Activated T-cell treated with anti-CD3 and anti-CD28 coated beads, Interleukin-2, amount 50 U/mL, for 72 hours (primary cell): ENCODE measurements around the gene DLL1. TPM values are rescaled to one million over a fixed set of nuclear protein-coding genes. Genes with fewer than 3 reads are reported as not detected.

Experiments
- ATAC-seq, 2 donors: fragments of 150-1000 bp; cut with Tn5 transposase; replicated peaks in 1 of 2; 2 replicates each; pipeline ENCODE4 v1.10.0; 2021; ENCODE audit warnings: moderate library complexity in 2 of 2, mild to moderate bottlenecking in 1 of 2
- DNase-seq, 2 donors: peaks; one replicate each; pipeline ENCODE4 v3.0.0; 2021 to 2022; ENCODE audit warnings: mixed read lengths in 1 of 2
- H3K27ac Mint-ChIP-seq: one replicate; pipeline ENCODE4 v1.8.0; 2022; ENCODE audit warnings: mild to moderate bottlenecking, moderate library complexity, mixed read lengths
- H3K27me3 Mint-ChIP-seq: one replicate; pipeline ENCODE4 v1.8.0; 2022; ENCODE audit warnings: low read depth, mixed read lengths
- H3K36me3 Mint-ChIP-seq, 2 donors: one replicate each; pipeline ENCODE4 v1.8.0; 2022; ENCODE audit warnings: mixed read lengths in 2 of 2, mild to moderate bottlenecking in 1 of 2; ENCODE audit not compliant: insufficient read depth in 2 of 2
- H3K4me1 Mint-ChIP-seq: one replicate; pipeline ENCODE4 v1.8.0; 2022; ENCODE audit warnings: low read depth, mixed read lengths
- H3K4me3 Mint-ChIP-seq, 2 donors: one replicate each; pipeline ENCODE4 v1.8.0; 2022; ENCODE audit warnings: mild to moderate bottlenecking in 2 of 2, mixed read lengths in 2 of 2, moderate library complexity in 2 of 2
- H3K9me3 Mint-ChIP-seq, 2 donors: one replicate each; pipeline ENCODE4 v1.8.0; 2022; ENCODE audit warnings: mixed read lengths in 2 of 2
- total RNA-seq, 2 donors: library from RNA; stranded (reverse); gene quantifications; one replicate each; pipeline ENCODE4 v1.2.3, GENCODE V29; 2022

Gene DLL1
- total RNA-seq, 2 donors from 2014 or later = 1.7 to 2.3 TPM

- Mint-ChIP-seq H3K36me3 (no peaks in the 10 kb centered on the region), H3K4me1 (no peaks in the 10 kb centered on the region)
- ATAC-seq = no peak
Measured at GRCh38 chr6:170244721-170245474, 46.0 kb downstream of the DLL1 start.

DNA sequence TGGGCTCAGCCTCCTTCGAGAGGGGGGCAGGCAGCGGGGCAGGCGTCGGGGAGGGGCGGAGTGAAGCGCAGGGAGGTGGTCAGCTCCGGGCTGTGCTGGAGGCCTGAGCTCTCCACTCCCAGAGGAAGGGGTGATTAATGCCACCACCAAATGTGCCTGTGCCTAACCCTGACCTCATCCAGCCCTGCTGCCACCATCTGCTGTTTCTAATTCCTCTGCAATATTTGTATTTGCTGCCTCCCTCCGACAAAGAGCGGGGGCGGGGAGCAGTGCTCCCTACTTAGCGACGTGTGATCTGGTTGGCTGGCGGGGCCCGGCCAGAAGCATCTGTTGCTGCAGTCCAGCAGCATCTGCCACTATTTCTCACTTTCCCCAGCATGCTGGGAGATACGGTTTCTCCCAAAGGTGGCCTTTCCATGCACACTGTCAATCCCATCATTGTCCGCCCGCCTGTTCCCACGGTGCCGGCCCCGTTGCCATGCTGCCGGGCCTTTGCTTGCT lies 47.0 kb downstream of the DLL1 start:
- H3K4me1 Mint-ChIP-seq = no peaks in the 10 kb centered on the region
- H3K36me3 Mint-ChIP-seq = no peaks in the 10 kb centered on the region
- no peak overlapping the region for H3K4me3 Mint-ChIP-seq
- no peak overlapping the region for H3K27ac Mint-ChIP-seq
- no peak for ATAC-seq
- no peak for DNase-seq
- peaks cover 8% of the 10 kb centered on the region for H3K27me3 Mint-ChIP-seq
- H3K9me3 Mint-ChIP-seq = no peaks in the 10 kb centered on the region

More at GRCh38 chr6:170244721-170245474, 46.0 kb downstream of the DLL1 start:
- no peak for DNase-seq
- peaks cover 3% of the 10 kb centered on the region for H3K27me3 Mint-ChIP-seq
- no peaks in the 10 kb centered on the region for H3K9me3 Mint-ChIP-seq
- H3K4me3 Mint-ChIP-seq = no peak overlapping the region
- H3K27ac Mint-ChIP-seq = no peak overlapping the region

DNA sequence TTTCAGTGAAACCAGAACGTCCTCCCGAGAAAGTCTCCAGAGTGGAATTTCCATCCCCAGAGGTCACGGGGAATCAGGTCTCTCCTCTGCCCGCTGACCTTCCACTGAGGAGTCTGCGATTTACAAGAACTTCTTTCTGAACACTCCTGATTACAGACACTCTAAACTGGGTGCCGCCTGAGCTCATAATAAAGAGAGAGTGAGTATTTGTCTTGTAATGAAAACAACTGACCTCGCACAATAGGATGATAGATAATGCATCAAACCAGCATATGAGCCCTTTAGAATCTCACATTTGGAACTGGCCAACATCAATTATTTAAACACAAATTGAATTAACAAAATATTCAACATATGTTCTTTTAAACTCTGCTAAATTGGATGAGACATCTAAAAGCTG lies 47.5 kb downstream of the DLL1 start:
- Mint-ChIP-seq H3K27me3 (peaks cover 8% of the 10 kb centered on the region), H3K4me3 (no peak overlapping the region), H3K27ac (no peak overlapping the region), H3K9me3 (no peaks in the 10 kb centered on the region), H3K36me3 (no peaks in the 10 kb centered on the region), H3K4me1 (no peaks in the 10 kb centered on the region)
- ATAC-seq = no peak
- no peak for DNase-seq

DNA sequence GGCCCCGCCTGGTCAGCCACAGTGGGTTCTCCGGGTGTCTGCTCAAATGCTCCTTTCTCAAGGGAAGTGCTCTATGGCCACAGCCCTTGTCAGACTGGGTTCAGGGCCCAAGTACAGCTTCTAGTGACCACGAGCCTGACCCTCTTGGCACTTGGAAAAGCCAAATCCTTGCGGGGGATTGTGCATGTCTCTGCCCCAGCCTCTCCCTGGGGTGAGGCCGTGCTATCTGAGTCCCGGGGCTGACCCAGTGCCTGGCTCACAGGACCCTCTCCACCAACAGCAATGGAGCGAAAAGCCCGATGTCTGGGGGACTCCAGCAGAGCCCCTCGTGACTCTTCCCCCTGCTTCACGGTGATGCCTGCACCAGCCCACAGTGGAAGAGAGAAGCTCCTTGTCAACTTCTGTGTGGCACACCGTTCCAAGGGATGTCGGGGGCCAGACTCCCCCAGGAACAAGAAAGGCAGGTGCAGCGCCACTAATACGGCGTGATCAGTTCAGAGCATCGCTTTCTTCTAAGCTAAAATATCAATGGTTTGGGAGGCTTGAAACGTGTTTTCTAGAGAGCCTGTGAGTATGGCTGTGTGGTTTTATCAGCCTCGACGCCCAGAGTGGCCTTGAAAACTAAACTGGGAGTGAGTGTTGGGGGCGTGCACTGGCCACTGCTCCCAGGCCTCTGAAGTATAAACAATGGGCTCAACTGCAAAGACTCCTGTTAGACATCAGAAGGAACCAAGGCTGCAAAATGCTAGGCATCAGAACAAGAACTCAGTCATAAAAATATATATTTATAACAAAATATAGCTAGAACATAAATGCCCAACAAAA lies 51.9 kb downstream of the DLL1 start:
- DNase-seq (no peak), ATAC-seq (no peak)
- peaks cover 8% of the 10 kb centered on the region for H3K27me3 Mint-ChIP-seq
- H3K9me3 Mint-ChIP-seq = no peaks in the 10 kb centered on the region
- no peaks in the 10 kb centered on the region for H3K36me3 Mint-ChIP-seq
- no peaks in the 10 kb centered on the region for H3K4me1 Mint-ChIP-seq
- H3K4me3 Mint-ChIP-seq = no peak overlapping the region
- no peak overlapping the region for H3K27ac Mint-ChIP-seq

GRCh38 chr6:170237999-170238740 lies 52.7 kb downstream of the DLL1 start:
- Mint-ChIP-seq H3K4me3 (no peak overlapping the region), H3K9me3 (no peaks in the 10 kb centered on the region), H3K27me3 (peaks cover 8% of the 10 kb centered on the region), H3K4me1 (no peaks in the 10 kb centered on the region), H3K36me3 (no peaks in the 10 kb centered on the region), H3K27ac (no peak overlapping the region)
- DNase-seq (no peak), ATAC-seq (no peak)

- no peaks in the 10 kb centered on the region for H3K9me3 Mint-ChIP-seq
- H3K4me3 Mint-ChIP-seq = no peak overlapping the region
- H3K36me3 Mint-ChIP-seq = no peaks in the 10 kb centered on the region
- ATAC-seq = no peak
- no peaks in the 10 kb centered on the region for H3K4me1 Mint-ChIP-seq
- H3K27ac Mint-ChIP-seq = no peak overlapping the region
- no peak for DNase-seq
- peaks cover 8% of the 10 kb centered on the region for H3K27me3 Mint-ChIP-seq
Measured at GRCh38 chr6:170236131-170236836, 54.6 kb downstream of the DLL1 start.

DNA sequence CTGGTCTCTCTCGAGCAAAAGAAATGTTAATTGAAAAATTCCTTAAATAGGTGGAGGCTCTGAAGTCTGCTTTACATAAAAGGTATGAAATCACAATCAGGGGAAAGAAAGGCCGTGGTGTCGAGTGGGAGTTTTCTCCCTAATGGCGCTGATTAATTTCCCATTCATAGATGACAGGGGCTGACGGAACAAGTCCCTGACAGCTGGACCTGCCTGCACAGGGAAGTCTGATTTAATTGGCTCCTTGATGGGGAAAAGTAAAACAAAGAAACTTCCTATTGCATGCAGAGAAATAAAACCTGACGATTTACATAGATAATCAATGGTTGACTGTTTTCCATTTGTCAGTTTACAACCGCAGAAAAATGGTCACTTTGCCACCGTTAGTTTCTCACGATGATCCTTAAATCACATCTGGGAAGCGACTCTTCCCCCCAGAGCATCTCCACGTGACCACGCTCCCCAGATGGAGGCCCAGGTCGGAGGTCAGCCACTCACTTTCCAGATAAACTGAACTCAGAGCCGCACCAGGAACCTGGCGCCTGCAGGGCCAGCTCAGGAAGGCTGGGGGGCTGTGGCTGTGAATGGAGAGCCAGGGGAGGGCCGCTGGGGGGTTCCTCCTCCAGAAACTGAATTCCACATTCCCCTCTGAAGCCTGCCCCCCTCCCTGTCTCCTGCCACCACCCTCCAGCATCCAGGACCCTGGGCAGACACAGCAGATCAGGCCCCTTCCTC lies 55.3 kb downstream of the DLL1 start:
- DNase-seq (no peak), ATAC-seq (no peak)
- Mint-ChIP-seq H3K4me3 (no peak overlapping the region), H3K27ac (no peak overlapping the region), H3K9me3 (no peaks in the 10 kb centered on the region), H3K27me3 (peaks cover 8% of the 10 kb centered on the region), H3K4me1 (no peaks in the 10 kb centered on the region), H3K36me3 (no peaks in the 10 kb centered on the region)

DNA sequence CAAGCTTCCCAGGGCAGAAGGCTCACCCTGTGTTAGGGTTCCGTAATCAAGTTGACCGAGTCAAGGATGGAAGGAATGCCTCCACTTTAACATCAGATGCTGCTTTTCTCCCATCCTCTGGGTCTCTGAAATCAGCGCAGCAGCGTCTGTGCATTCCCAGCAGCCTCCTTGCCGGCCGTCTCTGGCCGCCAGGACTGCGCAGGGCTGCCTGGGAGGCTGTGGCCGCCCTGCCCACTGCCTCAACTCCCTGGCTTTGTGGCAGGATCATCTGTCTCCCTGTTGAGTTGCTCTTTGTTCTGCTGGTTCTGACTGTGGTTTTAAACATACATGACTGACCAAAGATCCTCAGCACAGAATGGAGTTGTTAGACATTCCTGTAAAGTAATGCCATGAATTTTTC lies 56.5 kb downstream of the DLL1 start:
- DNase-seq = no peak

DNA sequence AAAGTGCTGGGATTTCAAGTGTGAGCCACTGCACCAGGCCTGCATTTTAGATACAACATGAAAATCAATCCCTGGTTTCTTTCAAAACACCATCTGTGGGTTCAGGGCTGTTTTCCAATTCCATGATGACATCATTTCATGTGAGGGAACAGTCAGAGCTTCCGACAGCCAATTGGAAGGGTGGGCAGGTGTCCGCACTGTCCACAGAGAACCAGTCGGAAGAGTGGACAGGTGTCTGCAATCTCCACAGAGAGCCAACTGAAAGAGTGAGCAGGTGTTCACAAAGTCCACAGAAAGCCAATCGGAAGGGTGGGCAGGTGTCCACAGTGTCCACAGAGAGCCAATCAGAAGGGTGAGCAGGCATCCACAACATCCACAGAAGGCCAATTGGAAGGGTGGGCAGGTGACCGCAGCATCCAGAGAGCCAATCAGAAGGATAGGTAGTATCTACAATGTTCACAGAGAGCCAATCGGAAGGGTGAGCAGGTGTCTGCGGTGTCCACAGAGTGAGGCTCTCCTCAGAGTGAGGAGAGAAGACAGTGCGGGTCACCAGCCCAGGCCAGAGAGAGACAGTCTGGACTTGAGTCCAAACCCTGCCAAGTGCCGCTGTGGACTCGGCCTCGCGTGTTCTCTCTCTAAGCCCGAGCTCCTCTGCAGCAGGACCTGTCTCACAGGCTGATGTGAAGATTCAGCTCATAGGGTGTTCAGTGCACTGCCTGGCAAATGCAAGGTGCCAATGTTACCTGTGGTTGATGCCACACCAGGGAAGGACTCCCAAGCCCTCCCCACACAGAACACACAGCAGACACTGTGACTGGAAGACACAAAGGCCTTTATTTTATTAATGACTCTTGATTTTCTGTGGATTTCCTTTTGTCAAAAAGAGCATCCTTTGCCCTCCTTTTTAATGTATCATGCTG lies 57.3 kb downstream of the DLL1 start:
- no peaks in the 10 kb centered on the region for H3K36me3 Mint-ChIP-seq
- DNase-seq (no peak), ATAC-seq (no peak)
- no peaks in the 10 kb centered on the region for H3K27me3 Mint-ChIP-seq
- no peak overlapping the region for H3K27ac Mint-ChIP-seq
- no peaks in the 10 kb centered on the region for H3K4me1 Mint-ChIP-seq
- no peaks in the 10 kb centered on the region for H3K9me3 Mint-ChIP-seq
- no peak overlapping the region for H3K4me3 Mint-ChIP-seq

More for the DNA sequence above, 56.5 kb downstream of the DLL1 start:
- no peaks in the 10 kb centered on the region for H3K27me3 Mint-ChIP-seq
- no peaks in the 10 kb centered on the region for H3K36me3 Mint-ChIP-seq
- no peaks in the 10 kb centered on the region for H3K9me3 Mint-ChIP-seq
- no peak for ATAC-seq
- H3K27ac Mint-ChIP-seq = no peak overlapping the region
- H3K4me1 Mint-ChIP-seq = no peaks in the 10 kb centered on the region
- H3K4me3 Mint-ChIP-seq = no peak overlapping the region
